GM19035 (cell line): ENCODE data around the gene POU5F1.
"Not testable (repeated sequence)": the region's sequence is repeated elsewhere in the genome, so short reads cannot be mapped to it uniquely, and the experiment has no call there.

Experiments used
- ATAC-seq: cut with Tn5 transposase; IDR thresholded peaks from one replicate; pipeline ENCODE4 v1.9.1; 2021; ENCODE audit not compliant: unreplicated experiment

The POU5F1 gene

DNA sequence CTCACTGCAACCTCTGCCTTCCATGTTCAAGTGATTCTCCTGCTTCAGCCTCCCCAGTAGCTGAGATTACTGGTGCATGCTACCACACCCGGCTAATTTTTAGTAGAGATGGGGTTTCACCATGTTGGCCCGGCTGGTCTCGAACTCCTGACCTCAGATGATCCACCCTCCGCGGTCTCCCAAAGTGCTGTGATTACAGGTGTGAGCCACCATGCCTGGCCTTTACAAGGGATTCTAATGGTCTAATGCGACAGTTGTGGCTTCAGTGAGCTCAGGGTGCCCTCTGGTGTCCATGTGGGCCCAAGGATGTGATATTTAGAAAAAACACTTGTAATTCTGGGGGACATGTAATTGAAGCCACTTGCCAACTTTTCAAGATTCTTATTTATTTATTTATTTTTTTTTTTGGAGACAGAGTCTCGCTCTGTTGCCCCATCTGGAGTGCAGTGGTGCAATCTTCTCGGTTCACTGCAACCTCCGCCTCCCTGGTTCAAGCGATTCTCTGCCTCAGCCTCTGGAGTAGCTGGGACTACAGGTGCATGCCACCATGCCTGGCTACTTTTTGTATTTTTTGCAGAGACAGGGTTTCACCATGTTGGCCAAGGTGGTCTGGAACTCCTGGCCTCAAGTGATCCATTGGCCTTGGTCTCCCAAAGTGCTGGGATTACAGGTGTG, 22.1 kb upstream of the POU5F1 start:
- ATAC-seq = not testable (repeated sequence)

DNA sequence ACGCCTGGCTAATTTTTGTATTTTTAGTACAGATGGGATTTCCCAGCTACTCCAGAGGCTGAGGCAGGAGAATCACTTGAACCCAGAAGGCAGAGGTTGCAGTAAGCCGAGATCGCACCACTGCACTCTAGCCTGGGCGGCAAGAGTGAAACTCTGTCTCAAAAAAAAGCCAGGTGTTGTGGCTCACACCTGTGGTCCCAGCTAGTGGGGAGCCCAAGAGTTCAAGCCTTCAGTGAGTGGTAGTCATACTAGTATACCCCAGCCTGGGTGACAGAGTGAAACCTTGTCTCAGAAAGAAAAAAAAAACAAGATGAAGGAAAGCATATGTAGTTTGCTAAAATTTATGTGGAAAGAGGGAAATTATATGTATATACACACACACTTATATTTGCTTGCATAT, 20.0 kb upstream of the POU5F1 start:
- ATAC-seq = no peak

DNA sequence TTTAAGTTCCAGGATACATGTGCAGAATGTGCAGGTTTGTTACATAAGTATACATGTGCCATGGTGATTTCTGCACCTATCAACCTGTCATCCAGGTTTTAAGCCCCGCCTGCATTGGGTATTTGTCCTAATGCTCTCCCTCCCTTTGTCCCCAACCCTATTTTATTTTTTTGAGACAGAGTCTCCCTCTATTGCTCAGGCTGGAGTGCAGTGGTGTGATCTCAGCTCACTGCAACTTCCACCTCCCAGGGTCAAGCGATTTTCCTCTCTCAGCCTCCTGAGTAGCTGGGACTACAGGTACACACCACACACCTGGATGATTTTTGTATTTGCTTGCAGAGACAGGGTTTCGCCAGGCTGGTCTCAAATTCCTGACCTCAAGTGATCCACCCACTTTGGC, 18.7 kb upstream of the POU5F1 start:
- not testable (repeated sequence) for ATAC-seq

DNA sequence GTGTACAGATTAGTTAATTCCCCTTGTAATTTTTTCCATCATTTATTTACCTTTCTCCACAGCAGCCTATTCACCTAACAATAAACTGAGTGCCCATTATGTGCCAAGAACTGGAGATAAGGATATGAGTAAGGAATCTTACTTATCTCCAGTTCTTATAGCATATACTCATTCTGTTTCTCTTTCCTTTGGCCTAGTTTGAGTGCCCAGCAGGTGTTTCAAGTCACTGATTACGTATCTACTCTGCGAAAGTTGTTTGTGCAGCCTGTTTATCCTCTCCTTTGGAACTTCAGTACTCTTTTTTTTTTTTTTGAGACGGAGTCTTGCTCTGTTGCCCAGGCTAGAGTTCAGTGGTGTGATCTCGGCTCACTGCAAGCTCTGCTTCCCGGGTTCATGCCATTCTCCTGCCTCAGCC, 17.3 kb upstream of the POU5F1 start:
- ATAC-seq = no peak

DNA sequence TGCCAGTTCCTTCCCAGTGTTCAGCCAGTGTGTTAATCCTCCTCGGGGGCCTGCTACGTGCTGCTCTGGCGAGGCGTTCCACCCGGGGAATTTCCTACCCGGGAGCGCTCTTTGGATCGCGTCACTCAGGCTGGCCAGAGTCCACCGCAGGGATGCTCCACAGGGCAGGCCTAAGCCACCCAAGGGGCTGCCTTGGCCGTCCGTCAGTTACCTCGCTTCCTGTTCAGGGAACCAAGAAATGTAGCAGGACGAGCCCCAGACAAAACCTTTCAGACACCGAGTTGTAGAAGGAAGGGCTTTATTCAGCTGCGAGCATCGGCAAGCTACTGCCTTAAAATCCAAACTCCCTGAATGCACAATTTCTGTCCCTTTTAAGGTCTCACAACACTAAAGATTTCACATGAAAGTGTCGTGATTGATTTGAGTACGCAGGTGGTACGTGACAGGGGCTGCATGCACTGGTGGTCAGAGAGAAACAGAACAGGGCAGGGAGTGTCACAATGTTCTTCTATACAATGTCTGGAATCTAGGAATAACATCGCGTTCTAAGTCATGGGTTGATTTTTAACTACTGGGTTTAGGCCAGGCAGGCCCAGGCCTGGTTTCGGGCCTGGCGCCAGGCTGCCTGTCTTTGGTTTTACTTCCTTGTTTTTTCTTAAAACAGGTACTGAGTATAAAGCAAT, 15.7 kb upstream of the POU5F1 start:
- ATAC-seq = no peak

DNA sequence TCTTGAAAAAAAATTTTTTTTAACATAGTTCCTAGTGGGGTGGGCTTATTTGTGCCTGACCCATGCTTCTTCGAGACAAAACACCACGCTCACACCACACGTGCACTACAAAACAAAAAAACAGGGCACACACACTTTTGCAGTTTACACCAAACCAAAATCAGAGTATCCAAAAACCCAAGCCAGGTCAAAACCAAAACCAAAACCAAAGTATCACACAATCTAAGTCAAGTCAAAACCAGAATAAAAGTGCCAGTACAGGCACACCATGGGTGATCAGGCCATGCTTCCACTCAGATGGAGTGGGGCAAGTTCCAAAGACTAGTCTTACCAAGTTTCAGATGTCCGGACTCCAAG, 15.2 kb upstream of the POU5F1 start:
- not testable (repeated sequence) for ATAC-seq

DNA sequence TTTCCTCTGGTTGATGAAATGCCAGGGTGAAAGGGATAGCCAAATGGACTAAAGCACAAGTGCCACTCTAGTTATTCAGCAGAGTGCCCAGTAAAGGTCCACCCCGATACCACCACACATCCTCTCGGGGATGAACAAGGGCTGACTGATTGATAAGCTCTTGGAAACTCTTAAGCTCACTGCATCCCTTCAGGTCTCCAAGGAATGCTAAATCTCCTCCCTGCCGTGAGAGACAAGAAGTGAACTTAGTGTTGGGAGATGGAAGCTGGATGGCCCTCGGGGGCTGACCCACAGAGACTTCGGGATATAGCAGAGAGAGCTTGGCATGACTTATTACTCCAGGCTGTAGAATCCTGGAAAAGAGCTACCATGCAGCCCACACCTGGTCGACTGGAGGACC, 13.4 kb upstream of the POU5F1 start:
- ATAC-seq = not testable (repeated sequence)

DNA sequence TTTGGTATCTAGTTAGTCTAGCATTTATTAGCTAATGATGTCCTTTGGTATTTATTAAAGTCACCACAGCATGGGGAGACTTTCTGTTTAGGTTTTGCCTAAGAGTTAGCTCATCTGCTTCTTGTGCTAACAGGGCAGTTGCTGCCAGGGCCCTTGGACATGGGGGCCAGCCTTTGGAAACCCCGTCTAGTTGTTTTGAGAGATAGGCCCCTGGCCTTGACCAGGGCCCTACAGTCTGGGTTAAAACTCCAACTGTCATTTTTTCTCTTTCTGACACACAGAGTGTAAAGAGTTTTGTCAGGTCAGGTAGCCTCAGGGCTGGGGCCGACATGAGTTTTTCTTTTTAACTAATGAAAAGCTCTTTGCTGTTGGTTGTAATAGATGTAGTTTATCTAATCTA, 12.8 kb upstream of the POU5F1 start:
- ATAC-seq = not testable (repeated sequence)

DNA sequence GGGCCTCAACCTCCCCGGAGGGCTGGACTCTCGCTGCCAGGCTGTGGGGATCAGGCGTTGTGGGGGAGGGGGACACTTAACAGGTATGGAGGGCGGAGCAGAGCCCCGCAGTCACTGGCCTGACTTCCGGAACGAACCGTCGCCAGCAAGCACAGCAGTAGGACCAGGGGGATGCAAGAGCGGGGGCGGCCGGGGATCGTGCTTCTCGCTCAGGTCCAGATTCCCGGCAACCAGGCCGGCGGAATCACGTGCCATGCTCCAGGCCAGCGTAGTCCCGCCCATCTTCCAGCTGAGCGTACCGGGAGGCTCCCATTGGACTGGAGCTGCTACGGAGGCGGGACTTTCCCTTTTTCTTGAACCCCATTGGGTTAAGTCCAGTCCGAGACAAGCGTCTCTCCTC, 10.0 kb upstream of the POU5F1 start:
- no peak for ATAC-seq

DNA sequence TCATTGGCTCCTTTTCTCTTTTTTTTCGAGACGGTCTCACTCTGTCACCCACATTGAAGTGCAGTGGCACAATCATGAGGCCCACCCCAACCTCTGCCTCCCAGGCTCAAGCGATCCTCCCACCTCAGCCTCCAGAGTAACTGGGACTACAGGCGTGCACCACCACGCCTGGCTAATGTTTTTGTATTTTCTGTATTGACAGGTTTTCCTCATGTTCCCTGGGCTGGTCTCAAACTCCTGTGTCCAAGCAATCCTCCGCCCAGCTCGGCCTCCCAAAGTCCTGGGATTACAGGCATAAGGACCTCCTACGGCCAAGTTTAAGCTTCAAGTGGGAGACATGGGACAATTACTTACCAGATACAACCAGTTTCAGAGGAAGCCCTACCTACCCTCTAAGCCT, 9.4 kb upstream of the POU5F1 start:
- ATAC-seq = no peak

DNA sequence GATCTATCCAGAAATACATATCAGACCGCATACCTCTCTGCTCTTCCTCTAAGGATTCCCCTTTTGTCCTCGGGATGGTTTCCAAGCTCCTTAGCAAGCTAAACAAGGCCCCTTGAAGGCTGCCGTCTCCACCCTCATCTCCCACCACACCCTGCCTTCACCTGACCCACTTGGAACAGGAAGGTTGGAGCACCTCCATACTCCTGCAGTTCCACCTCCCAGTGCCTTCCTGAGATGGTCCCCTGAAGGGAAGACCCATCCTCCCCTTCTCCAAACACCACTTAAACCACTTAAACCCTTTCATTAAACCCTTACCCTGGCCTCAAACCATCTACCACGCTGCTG, 8.5 kb upstream of the POU5F1 start:
- no peak for ATAC-seq

DNA sequence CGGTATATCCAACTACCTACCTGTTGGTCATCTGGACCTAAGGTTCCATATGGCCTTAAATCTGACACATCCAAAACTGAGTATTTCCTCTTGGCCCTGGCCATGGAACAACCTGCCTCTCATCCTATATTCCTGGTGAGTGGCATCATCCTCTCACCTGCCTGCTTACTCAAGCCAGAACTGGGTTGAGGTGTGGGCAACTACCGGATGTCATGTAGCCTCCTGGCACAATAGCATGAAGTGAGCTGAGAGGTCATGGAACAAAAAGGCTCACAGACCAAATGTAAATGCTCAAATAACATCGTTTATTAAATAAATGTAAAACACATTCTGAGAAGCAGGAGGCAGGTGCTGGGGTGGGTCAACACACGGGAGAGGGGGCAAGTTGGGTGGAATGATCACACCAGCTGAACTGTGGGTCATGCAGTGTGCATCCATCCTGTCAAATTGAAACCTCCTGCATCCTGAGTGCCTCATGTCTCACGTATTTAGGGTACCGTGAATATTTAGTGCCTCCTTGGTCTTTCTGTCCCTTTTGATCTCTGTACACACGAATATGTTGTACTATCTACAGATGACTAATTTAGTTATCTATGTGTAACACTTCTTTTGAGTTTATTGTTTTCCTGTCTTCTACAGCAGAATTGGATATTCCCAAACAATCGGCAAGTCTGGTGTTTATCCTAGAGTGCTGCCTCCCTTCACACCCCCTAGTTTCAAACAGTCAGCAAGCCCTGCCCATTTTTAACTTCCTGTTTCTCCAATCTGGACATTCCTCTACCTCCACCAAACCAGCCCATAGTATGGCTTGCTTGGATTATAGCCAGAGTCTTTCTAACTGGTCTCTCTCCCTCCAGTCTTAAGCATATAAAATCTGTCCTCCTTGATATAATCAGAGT, 7.9 kb upstream of the POU5F1 start:
- ATAC-seq = no peak

DNA sequence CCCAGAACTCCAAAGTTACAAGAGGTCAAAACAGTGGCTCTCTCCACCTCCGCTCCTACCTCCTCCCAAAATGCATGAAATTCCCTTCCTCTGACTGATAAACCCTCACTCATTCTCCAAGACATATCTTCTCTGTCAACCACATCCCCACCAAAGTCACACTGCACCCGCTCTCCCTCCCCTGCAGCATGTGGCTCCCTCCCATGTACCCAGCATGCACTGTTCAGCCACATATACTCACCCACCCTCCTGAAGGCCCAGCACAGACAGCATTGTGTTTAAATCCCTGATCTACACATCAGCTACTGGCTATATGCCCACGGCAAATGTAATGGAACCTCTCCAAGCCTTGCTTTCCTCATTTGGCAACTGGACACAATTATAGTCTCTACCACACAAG, 5.5 kb upstream of the POU5F1 start:
- ATAC-seq = no peak

DNA sequence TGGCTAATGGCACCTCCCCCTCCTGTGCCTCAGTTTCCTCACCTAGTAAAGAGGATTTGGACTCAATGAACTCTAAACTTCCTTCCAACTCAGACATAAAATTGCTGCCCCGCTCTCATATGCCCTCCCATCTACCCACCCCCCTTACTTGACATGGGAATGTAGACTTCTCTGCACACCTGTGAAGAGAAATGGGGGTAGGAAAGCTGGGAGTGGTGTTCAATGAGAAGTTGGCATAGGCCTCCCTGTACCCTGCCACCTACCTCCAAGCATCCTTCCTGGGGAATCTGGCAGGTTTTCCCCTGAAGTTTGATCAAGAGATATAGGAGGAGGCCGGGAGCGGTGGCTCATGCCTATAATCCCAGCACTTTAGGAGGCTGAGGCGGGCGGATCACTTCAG, 3.9 kb upstream of the POU5F1 start:
- ATAC-seq = no peak

DNA sequence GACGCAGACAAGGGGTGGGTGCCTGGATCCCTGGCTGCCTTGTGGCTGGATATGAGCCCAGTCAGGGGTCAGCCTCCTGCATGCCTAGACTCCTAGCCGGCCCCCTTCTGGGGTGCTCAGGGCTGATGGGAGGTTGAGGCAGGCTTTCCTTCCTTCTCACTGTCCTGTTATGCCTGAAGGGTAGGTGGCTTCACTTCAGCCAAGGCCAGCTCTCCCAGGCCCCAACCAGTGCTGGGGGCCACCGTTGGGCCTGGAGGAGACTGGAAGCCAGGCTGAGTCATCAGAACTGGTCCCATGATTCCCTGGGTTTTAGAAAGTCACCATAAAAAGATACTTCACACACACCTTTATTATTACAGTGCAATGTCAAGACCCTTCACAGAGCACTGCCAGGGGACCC, 2.9 kb upstream of the POU5F1 start:
- no peak for ATAC-seq

DNA sequence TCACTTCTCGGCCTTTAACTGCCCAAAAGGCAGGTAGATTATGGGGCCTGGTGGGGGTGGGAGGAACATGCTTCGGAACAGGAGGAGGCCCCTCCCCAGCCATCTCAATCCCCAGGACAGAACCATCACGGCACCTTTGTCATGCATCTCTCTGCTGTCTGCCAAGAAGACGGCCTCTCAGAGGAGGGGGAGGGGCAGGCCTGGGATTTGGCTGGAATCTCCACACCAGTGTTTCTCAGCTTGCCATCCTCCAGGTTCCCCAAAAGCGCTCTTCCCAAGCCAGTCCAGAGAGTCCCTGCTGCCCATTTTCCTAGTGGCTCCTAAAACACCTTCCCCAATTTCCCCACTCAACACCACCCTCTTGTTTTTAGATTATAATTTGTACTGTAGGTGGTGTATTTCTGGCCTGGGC, 2.5 kb upstream of the POU5F1 start:
- ATAC-seq = no peak

DNA sequence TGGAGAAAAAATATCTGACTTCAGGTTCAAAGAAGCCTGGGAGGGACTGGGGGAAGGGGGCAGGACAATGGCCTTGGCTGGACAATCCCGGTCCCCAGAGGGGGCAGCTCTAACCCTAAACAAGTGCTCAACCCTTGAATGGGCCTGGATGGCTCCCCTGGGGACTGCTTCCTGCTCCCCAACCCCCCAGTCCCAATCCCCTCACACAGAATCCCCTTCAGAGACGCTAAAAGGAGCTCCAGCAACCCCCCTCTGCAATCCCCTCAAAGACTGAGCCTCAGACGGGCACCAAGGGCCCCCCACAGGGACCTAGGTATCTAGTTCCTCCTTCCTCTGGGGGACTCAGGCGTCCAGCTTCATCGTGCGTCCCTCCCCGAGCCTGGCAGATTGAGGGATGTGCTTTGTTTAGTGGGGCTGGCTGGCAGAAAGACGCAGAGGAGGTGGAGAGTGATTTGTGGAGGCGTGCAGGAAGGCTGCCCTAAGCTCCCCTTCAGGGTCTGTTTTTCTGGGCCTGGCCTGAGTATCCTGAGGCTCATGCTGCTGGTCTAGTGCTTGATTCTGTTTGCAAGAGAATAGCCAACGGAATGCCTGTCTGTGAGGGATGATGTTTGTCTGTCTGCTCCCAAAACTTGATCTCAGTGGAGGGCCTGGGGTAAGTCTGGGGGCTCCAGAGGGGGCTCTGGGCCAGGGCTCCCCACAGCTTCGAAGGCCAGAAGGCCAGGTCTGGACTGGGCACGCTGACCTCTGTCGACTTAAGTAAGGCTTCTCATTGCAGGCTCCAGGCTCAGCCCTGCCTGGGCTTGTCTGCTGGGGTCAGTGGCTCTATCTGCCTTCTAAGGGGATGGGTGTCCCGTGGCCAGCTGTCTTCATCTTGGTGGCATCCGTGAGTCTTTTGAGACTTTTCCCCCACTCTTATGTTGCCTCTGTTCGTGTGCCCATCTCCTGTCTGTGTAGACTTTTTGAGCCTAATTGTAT, 1.7 kb upstream of the POU5F1 start:
- ATAC-seq = no peak

DNA sequence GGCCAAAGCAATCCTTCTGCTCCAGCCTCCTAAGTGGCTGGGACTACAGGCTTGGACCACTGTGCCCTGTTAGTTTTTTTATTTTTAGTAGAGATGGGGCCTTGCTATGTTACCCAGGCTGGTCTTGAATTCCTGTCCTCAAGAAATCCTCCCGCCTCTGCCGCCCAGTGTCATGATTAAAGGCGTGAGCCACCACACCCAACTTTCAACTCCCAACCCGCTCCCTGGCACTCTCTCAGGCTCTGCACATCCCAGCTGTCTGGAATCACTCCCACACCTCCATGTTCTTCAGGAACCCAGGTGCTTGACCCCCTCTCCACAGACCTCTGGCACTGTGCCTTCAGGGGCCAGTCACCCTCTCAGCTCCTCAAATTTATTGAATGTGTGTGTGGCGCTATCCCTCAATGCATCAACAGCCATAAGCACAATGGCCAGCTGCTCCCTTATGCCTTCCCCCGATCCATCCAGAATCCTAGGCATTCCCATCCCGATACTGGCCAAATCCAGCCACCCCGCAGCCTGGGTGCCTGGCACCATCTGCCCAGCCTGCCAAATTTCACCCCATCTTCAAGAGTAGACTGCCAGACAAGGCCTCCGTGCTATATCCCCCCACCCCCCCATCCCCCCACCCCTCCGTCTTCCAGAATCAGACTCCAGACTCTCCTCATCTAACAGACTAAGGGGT, 647 bp upstream of the POU5F1 start:
- no peak for ATAC-seq

DNA sequence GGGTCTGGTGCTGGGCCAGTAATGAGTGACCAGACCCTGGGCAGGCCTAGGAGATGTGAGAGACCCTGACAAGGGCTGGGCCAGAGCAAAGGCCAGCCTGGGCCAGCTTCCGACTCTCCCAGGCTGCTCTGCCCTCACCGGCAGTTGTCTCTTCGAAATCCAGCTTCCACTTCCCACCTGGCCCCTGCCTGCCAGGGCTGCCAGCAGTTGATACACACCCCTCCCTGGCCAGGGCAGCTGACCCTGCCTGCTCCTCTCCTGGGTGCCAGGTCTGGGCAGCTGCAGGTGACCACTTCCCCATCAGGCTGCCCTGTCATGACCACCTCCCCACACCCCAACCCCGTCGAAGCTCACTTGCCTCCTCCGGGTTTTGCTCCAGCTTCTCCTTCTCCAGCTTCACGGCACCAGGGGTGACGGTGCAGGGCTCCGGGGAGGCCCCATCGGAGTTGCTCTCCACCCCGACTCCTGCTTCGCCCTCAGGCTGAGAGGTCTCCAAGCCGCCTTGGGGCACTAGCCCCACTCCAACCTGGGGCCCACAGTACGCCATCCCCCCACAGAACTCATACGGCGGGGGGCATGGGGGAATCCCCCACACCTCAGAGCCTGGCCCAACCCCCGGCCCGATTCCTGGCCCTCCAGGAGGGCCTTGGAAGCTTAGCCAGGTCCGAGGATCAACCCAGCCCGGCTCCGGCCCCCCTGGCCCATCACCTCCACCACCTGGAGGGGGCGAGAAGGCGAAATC, 453 bp downstream of the POU5F1 start:
- ATAC-seq = not testable (repeated sequence)
